Endothelial cell of umbilical vein (primary cell): ENCODE measurements around the gene EDA. TPM values are rescaled to one million over a fixed set of nuclear protein-coding genes. Genes with fewer than 3 reads are reported as not detected.
"Not testable (repeated sequence)": the region's sequence is repeated elsewhere in the genome, so short reads cannot be mapped to it uniquely, and the experiment has no call there.

Experiments
- BruUV-seq: library from RNA; stranded (reverse); fragments of 400-500 nt; replicated peaks from 2 replicates; lab custom pipeline; 2021; lab: Mats Ljungman, UMichigan
- CTCF ChIA-PET: fragments of 300-600, 350-600 bp; sonication (Branson Sonifier 250); formaldehyde crosslinking; loops from one replicate; lab custom pipeline; 2021; ENCODE audit warnings: antibody characterized with exemption, inconsistent platforms; lab: Charles Lee
- POLR2A ChIA-PET: fragments of 300-600, 350-600 bp; sonication (Branson Sonifier 250); formaldehyde crosslinking; loops from one replicate; lab custom pipeline; 2021; ENCODE audit warnings: antibody characterized with exemption, inconsistent platforms; lab: Charles Lee
- DNase-seq: peaks from one replicate; pipeline ENCODE4 v3.0.0-alpha.2; 2011; ENCODE audit warnings: low read depth, low spot score
- FAIRE-seq: peaks from 2 replicates; lab custom pipeline; 2011; peaks lifted over from hg19 to GRCh38; lab: Jason Lieb, UNC
- H2AFZ ChIP-seq: 2 replicates; pipeline ENCODE4 v1.6.0; 2012; ENCODE audit warnings: low read depth, low read length, control low read depth, inconsistent platforms
- H3K27ac ChIP-seq: 2 replicates; pipeline ENCODE4 v1.5.1; 2011; ENCODE audit warnings: low read depth, mild to moderate bottlenecking, control low read depth, low read length, moderate library complexity; ENCODE audit not compliant: insufficient read depth
- H3K27me3 ChIP-seq, 2 experiments: 2 replicates each; pipeline versions ENCODE4 v1.6.0 to v1.6.1; 2011; ENCODE audit warnings: low read length in 2 of 2, mixed read lengths in 1 of 2; ENCODE audit not compliant: control insufficient read depth in 2 of 2, insufficient read depth in 2 of 2
- H3K36me3 ChIP-seq, 2 experiments: 2 replicates in 1 of 2; 3 replicates in 1 of 2; pipeline ENCODE4 v1.5.1; 2011; ENCODE audit warnings: low read length in 2 of 2, mild to moderate bottlenecking in 1 of 2, moderate library complexity in 1 of 2; ENCODE audit not compliant: control insufficient read depth in 2 of 2, insufficient read depth in 2 of 2; ENCODE audit errors: extremely low read depth in 1 of 2
- H3K4me1 ChIP-seq: 3 replicates; pipeline ENCODE4 v1.5.1; 2011; ENCODE audit warnings: mild to moderate bottlenecking, low read length; ENCODE audit not compliant: control insufficient read depth, insufficient read depth; ENCODE audit errors: extremely low read depth
- H3K4me2 ChIP-seq: 2 replicates; pipeline ENCODE4 v1.6.1; 2011; ENCODE audit warnings: low read length, control low read depth, mixed read lengths; ENCODE audit not compliant: insufficient read depth
- H3K4me3 ChIP-seq, 3 experiments: fragments of 200-600 bp in 1 of 3; sonication (generic), shearing (Covaris generic) in 1 of 3; replicated peaks in 1 of 3; 2 replicates each; pipeline ENCODE4 v1.5.1; 2011 to 2016; ENCODE audit warnings: control low read depth in 3 of 3, low read length in 3 of 3, mild to moderate bottlenecking in 2 of 3, inconsistent platforms in 1 of 3, low read depth in 1 of 3, moderate library complexity in 1 of 3; ENCODE audit not compliant: insufficient read depth in 1 of 3
- H3K79me2 ChIP-seq: 2 replicates; pipeline ENCODE4 v1.6.0; 2012; ENCODE audit warnings: low read length, inconsistent platforms; ENCODE audit not compliant: control insufficient read depth, insufficient read depth
- H3K9ac ChIP-seq: replicated peaks from 2 replicates; pipeline ENCODE3; 2011; ENCODE audit warnings: low read length, control low read depth; ENCODE audit not compliant: insufficient read depth; ENCODE audit errors: extremely low read depth
- H3K9me1 ChIP-seq: replicated peaks from 3 replicates; pipeline ENCODE4 v1.6.0; 2011; ENCODE audit warnings: mild to moderate bottlenecking, low read length; ENCODE audit not compliant: control insufficient read depth, insufficient read depth; ENCODE audit errors: extremely low read depth
- H3K9me3 ChIP-seq: replicated peaks from 2 replicates; pipeline ENCODE4 v1.5.1; 2012; ENCODE audit warnings: low read length, inconsistent platforms; ENCODE audit not compliant: control insufficient read depth, insufficient read depth
- H4K20me1 ChIP-seq: replicated peaks from 2 replicates; pipeline ENCODE3; 2011; ENCODE audit warnings: mild to moderate bottlenecking, low read length; ENCODE audit not compliant: control insufficient read depth, insufficient read depth; ENCODE audit errors: extremely low read depth
- FOS ChIP-seq: IDR thresholded peaks from 2 replicates; pipeline ENCODE4 v1.6.1; 2011; ENCODE audit warnings: mild to moderate bottlenecking, low read length, moderate library complexity, borderline replicate concordance; ENCODE audit not compliant: insufficient read depth
- GATA2 ChIP-seq: IDR thresholded peaks from 2 replicates; pipeline ENCODE4 v1.7.0; 2011; ENCODE audit warnings: low read depth, mild to moderate bottlenecking, moderate library complexity, mixed read lengths, low read length; ENCODE audit not compliant: insufficient read length, insufficient read depth
- JUN ChIP-seq: IDR thresholded peaks from 2 replicates; pipeline ENCODE4 v1.6.1; 2011; ENCODE audit warnings: borderline replicate concordance, low read depth; ENCODE audit not compliant: insufficient read length, insufficient read depth
- MYC ChIP-seq: IDR thresholded peaks from one replicate; pipeline ENCODE4 v1.6.1; 2011; ENCODE audit warnings: mild to moderate bottlenecking, low read depth, low read length
- POLR2A ChIP-seq: IDR thresholded peaks from 2 replicates; pipeline ENCODE4 v1.6.1; 2012; ENCODE audit warnings: low read depth, mild to moderate bottlenecking, control low read depth, low read length
- POLR2AphosphoS5 ChIP-seq: IDR thresholded peaks from 2 replicates; pipeline ENCODE4 v1.6.1; 2012; ENCODE audit warnings: low read depth, mild to moderate bottlenecking, control low read depth, low read length, moderate library complexity; ENCODE audit not compliant: insufficient read depth
- dilution Hi-C: fragments of 300-500 bp; cut with MboI; formaldehyde crosslinking; loops from one replicate; pipeline ENCODE4 v1.15.0; 2019; ENCODE audit warnings: low sequenced_read_pairs; ENCODE audit not compliant: extremely low pct_ligation_motif_present
- intact Hi-C: fragments of 100-400 bp; cut with micrococcal nuclease; formaldehyde crosslinking; loops from one replicate; pipeline ENCODE4 v1.10.0; 2022
- polyA plus RNA-seq, 4 experiments: library from polyadenylated mRNA; depleted of rRNA in 3 of 4; stranded (reverse) in 3 of 4; unstranded in 1 of 4; fragments of >200 nt; gene quantifications; 2 replicates each; pipeline versions ENCODE4 v1.2.1 to v1.2.3, GENCODE V29; 2011 to 2012; ENCODE audit warnings: missing spikeins in 1 of 4
- total RNA-seq: library from RNA; stranded (reverse); gene quantifications from 2 replicates; pipeline ENCODE4 v1.2.3, GENCODE V29; 2021
- TF ChIP-seq, protein P1 (sequence below): IDR thresholded peaks from 2 replicates; pipeline ENCODE4 v1.6.1; 2011; ENCODE audit not compliant: insufficient read depth, insufficient read length
- TF ChIP-seq, protein P2 (sequence below), 2 donors: IDR thresholded peaks; 1 replicate in 1 of 2; 2 replicates in 1 of 2; pipeline ENCODE4 v1.5.1; 2011; ENCODE audit warnings: low read length in 2 of 2, mild to moderate bottlenecking in 2 of 2, moderate library complexity in 2 of 2, control low read depth in 1 of 2, inconsistent platforms in 1 of 2, low read depth in 1 of 2; ENCODE audit not compliant: insufficient read depth in 1 of 2; ENCODE audit errors: extremely low read depth in 1 of 2

The EDA gene
- total and polyA plus RNA-seq, 2 donors (not counting 3 experiments of a cell fraction or from before 2014, with no cell fraction given), result 0.37 to 1.2 TPM

DNA sequence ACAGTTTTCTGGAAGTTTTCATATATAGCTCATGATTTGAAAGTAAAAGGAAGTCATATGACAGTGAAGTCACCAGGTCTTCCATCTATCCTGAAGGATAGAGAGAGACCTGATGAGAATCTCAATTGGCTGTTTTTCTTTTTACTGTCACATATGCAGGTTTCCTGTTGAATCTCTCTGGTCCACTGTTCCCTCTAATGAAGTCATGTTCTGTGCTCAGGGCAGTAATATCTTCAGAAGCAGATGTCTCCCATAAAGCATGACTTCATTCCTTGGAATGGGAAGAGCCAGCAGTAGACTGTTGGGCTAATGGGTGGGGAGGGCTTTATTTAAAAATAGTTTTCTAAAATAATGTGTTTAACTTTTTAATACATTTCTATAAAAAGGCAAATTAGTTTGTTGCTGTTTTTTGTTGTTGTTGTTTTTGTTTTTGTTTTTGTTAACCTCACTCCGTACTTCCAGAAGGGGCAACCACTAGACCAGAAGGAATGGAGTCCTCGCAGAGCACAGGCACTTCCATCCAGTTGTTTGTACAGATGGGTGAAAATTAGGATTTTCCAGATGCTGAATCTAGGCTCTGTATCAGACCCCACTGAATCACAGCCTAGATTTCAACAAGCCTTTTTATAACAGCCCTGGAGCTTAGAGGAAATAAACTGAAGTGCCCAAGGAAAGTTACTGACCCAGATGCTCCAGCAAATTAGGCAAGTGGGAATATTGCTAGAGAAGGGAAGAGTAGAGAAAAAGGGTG is 379.6 kb downstream of the EDA start:
- Histone ChIP-seq H3K4me2 (no peak overlapping the region), H3K4me3 (no peak overlapping the region), H2AFZ (no peak overlapping the region), H4K20me1 (no peaks in the 10 kb centered on the region), H3K9me1 (no peaks in the 10 kb centered on the region), H3K79me2 (no peaks in the 10 kb centered on the region), H3K27ac (no peak overlapping the region), H3K4me1 (no peaks in the 10 kb centered on the region), H3K9me3 (no peaks in the 10 kb centered on the region), H3K27me3 (no peaks in the 10 kb centered on the region), H3K36me3 (no peaks in the 10 kb centered on the region), H3K9ac (no peak overlapping the region)
- dilution Hi-C loops, result no loop called here
- no peak for FAIRE-seq
- ChIA-PET CTCF (no interaction called here), POLR2A (no interaction called here)
- no TSS peak for BruUV-seq
- no peak for TF ChIP-seq FOS
- no peak for DNase-seq
- intact Hi-C loops, result no loop called here

- H3K79me2 ChIP-seq, result no peaks in the 10 kb centered on the region
- H4K20me1 ChIP-seq, result no peaks in the 10 kb centered on the region
- ChIA-PET CTCF (no interaction called here), POLR2A (no interaction called here)
- FAIRE-seq, result no peak
- TF ChIP-seq GATA2 (no peak), MYC (no peak), POLR2A (no peak), FOS (no peak), JUN (no peak), POLR2AphosphoS5 (no peak)
- TF ChIP-seq, protein P1, sequence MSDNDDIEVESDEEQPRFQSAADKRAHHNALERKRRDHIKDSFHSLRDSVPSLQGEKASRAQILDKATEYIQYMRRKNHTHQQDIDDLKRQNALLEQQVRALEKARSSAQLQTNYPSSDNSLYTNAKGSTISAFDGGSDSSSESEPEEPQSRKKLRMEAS, result no peak
- TF ChIP-seq, protein P2, sequence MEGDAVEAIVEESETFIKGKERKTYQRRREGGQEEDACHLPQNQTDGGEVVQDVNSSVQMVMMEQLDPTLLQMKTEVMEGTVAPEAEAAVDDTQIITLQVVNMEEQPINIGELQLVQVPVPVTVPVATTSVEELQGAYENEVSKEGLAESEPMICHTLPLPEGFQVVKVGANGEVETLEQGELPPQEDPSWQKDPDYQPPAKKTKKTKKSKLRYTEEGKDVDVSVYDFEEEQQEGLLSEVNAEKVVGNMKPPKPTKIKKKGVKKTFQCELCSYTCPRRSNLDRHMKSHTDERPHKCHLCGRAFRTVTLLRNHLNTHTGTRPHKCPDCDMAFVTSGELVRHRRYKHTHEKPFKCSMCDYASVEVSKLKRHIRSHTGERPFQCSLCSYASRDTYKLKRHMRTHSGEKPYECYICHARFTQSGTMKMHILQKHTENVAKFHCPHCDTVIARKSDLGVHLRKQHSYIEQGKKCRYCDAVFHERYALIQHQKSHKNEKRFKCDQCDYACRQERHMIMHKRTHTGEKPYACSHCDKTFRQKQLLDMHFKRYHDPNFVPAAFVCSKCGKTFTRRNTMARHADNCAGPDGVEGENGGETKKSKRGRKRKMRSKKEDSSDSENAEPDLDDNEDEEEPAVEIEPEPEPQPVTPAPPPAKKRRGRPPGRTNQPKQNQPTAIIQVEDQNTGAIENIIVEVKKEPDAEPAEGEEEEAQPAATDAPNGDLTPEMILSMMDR (IDR thresholded peaks at IDR 0.05; ENCODE audit: extremely low read depth in 1 of 2, insufficient read depth in 1 of 2, low read depth in 1 of 2, low read length in 2 of 2), result no peak
- H3K4me2 ChIP-seq, result no peak overlapping the region
- intact Hi-C loops, result no loop called here
- no peak overlapping the region for H3K4me3 ChIP-seq
- H3K9me1 ChIP-seq, result no peaks in the 10 kb centered on the region
- no TSS peak for BruUV-seq
- no peaks in the 10 kb centered on the region for H3K9me3 ChIP-seq
- H3K9ac ChIP-seq, result no peak overlapping the region
- H3K27me3 ChIP-seq, result no peaks in the 10 kb centered on the region
- dilution Hi-C loops, result no loop called here
- DNase-seq, result no peak
- no peak overlapping the region for H3K27ac ChIP-seq
- H3K4me1 ChIP-seq, result no peaks in the 10 kb centered on the region
- H2AFZ ChIP-seq, result no peak overlapping the region
- no peaks in the 10 kb centered on the region for H3K36me3 ChIP-seq
Measured at GRCh38 chrX:69996113-69996468, 380.2 kb downstream of the EDA start.

GRCh38 chrX:69998299-69998698 is 382.4 kb downstream of the EDA start:
- H3K4me3 ChIP-seq, H3K9me3 ChIP-seq, H3K27me3 ChIP-seq, H3K79me2 ChIP-seq, DNase-seq, CTCF ChIA-PET, intact Hi-C loops, H3K36me3 ChIP-seq, POLR2A ChIA-PET, dilution Hi-C loops, H3K27ac ChIP-seq, H2AFZ ChIP-seq, H3K9me1 ChIP-seq, H3K4me2 ChIP-seq, H3K9ac ChIP-seq, BruUV-seq, H4K20me1 ChIP-seq, FAIRE-seq, H3K4me1 ChIP-seq: not testable (repeated sequence)
